Fibroblast of gingiva (primary cell): ENCODE measurements around the gene USP49.
"Not testable (repeated sequence)": the region's sequence is repeated elsewhere in the genome, so short reads cannot be mapped to it uniquely, and the experiment has no call there.

Experiments used
- DNase-seq: peaks from one replicate; pipeline ENCODE4 v3.0.0-alpha.2; 2011; ENCODE audit warnings: low read depth

Gene USP49

DNA sequence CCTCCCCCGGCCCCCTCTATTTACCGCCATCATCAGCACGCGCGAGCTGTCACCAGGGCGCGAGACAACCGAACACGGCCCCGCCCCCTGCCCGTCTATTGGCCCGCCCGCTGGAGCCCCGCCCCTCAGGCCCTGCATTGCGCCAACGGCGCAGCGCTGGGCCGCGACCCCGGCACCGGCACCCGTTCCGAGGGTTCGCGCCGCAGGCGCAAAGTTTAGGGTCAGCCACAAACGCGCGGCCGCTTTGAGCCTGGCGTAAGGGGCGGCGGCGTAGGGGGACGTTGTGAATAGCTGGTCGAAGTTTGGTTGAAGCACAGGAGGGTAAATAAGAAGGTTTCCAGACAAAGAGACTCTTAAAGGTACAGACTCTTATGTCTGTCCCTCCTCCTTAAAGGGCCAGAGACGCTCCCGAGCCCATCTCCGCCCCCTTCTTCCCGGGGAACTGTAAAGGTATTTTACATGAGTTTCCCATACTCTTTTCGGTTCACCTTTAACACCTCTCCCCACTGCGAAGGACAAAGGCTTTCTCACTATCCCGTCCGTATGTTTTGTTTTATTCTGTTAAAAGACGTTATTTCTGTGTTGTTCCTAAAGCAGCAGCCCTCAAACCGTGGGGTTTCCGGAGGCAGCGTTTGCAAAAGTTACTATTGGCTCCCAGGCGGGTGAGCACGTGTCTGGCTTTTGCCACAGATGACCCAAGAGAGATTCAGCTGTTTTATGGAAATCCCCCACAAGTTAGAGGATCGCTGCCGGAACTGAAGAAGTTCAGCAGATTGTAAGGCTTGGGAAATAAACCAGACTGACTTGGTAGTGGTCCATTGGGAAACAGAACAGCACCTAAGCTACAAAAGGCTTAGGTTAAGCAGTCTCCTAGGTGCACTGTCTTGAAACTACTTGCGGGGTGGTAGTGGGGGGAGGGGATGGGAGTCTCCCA lies at the start of gene USP49:
Gene USP49, minus strand, starts transcription at position 76 of the 934 bp plus-strand sequence. CDS start 88,392 bp downstream, outside the sequence.
- DNase-seq, result peak; percentile 81

GRCh38 chr6:41943456-41943855 lies 48.3 kb upstream of the USP49 start:
- DNase-seq, result no peak

DNA sequence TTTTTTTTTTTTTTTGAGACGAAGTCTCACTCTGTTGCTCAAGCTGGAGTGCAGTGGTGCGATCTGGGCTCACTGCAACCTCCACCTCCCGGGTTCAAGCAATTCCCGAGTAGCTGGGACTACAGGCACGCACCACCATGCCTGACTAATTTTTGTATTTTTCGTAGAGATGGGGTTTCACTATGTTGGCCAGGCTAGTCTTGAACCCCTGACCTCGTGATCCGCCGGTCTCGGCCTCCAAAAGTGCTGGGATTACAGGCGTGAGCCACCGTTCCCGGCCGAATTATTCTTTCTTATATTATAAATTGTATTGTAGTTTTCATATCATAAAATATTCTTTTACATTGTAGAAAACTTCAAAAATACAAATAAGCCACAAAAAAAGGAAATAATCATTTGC lies 47.7 kb upstream of the USP49 start:
- DNase-seq, result not testable (repeated sequence)

DNA sequence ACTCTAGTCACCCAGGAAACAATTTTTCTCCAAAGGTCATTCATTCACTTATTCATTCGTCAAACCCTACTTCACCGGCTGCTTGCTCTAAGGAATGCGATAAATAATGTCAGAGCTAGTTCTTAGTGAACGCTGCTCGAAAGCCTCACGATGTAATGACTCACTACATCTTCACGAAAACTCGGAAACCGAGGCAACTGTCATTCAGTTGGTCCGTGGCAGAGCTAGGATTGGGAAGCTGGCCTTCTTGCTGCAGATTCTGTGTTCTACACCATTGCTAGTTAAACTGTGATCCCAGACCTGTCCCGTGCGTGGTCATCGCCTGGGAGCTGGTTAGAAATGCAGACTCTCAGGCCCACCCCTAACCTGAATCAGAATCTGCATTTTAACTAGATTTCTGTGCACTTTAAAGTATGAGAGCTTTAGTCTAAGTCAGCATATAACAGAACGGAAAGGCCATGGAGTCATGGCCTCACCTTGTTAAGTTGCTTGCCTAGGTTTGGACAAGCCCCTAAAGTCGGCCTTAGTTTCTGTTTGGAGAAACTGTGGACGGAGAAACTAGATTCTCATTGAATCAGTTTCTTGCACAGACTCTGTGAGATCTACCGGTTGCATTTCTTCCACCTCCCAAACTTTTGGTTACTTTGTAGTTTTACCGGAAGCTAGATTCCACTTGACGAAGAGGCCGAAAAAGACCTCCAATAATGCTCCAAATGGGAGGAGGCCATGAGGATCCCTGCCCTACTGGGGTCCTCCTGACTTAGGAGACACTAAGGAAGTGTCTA lies 47.1 kb upstream of the USP49 start:
- no peak for DNase-seq

GRCh38 chr6:41941280-41942066 lies 46.3 kb upstream of the USP49 start, which contains the start of gene CCND3:
TSS of gene CCND3 (minus strand) at chr6:41941808. CDS start at chr6:41941649, 159 bp downstream.
- peak; percentile 90 for DNase-seq

DNA sequence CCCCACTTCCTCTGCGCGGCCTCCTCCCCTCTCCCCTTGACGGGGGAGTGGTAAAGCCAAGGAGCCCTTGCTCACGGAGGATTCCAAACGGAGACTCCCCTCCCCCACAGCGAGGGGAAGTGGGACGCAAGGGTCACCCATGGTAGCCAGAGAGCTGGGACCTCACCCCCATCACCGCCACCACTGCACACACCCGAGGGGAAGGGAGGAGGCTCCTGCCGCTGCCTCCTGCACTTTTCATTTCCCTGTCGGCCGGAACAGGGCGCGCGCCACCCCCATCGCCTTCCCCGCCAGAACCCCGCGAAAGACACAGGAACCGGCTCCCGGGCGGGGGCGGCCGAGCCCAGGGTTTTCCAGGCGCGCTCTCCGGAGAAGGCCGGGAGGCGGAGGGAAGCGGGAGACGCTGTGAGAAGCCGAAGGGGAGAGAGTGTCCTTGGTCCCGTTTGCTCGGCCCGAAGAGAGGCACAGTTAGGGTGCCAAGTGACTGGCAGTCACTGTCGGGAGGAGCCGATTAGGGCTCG lies 45.6 kb upstream of the USP49 start:
- DNase-seq, result no peak

DNA sequence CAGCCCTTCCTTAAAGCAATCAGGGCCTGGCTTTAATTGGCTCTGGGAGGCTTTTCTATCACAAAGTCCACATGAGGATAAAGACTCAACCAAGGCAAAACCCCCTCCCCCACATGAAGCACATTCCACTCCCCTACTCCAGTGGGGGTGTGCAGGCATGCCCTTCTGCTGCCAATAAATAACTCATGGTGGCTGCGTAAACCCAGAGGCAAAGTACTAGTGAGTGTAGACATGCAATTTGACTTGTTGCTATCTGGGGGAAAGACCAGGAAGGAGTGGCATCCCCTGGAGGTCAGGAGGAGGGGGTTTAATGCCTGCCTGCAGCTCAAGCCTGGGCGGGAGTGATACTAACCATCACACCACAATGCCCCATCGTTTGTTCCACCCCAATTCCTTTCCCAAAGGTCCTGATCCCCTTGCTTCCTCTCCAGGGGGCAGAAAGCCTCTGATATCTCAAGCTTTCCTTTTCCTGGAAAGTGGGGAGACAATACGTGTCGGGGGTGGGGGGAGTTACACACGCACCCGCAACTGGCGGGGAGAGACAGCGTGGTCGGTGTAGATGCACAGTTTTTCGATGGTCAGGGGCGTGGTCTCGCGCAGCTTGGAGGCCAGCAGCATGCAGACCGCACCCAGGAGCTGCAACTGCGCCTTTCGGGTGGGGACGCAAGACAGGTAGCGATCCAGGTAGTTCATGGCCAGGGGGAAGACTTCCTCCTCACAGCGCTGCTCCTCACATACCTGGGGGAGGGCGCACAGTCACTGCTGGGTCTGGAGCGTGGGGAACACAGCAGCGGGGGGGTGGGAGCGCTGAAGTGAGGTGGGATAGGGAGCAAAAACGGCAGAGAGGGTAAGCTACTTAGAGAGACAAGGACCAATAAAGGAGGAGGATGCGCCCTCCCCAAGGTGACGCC lies 44.9 kb upstream of the USP49 start:
- peak; percentile 67 for DNase-seq

DNA sequence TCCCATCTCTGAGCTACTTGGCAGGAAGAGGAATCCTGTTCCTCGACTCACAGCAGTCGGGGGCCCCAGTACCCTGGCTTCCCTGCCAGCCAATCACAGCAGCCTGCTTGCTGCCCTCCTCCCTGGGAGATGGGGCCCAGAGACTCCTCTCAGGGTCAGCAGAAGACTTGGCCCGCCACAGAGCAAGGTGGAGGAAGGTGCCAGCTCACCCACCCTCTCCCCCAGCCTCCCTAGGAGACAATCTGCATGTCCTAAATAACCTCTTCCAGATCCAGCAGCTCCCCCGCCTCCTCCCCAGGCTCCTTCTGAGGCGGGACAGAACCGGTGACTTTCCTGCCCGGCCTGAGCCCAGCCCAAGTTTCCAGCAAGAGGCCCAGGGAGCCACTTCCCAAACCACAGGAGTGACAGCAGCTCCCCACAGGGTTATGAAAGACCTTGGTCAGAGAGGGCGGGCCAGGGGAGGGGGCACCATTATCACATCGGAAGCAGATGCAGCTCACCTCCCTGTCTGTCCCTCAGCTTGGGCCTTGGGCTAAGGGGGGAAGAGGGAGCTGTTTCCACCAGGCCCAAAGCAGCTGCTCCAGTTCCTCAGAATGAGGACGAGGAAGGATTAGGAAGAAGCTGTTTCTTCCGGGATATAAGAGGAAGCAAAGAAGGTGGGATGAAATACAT lies 44.1 kb upstream of the USP49 start:
- peak; percentile 76 for DNase-seq

- no peak for DNase-seq
These were observed 43.5 kb upstream of the USP49 start for GRCh38 chr6:41938590-41939175.

DNA sequence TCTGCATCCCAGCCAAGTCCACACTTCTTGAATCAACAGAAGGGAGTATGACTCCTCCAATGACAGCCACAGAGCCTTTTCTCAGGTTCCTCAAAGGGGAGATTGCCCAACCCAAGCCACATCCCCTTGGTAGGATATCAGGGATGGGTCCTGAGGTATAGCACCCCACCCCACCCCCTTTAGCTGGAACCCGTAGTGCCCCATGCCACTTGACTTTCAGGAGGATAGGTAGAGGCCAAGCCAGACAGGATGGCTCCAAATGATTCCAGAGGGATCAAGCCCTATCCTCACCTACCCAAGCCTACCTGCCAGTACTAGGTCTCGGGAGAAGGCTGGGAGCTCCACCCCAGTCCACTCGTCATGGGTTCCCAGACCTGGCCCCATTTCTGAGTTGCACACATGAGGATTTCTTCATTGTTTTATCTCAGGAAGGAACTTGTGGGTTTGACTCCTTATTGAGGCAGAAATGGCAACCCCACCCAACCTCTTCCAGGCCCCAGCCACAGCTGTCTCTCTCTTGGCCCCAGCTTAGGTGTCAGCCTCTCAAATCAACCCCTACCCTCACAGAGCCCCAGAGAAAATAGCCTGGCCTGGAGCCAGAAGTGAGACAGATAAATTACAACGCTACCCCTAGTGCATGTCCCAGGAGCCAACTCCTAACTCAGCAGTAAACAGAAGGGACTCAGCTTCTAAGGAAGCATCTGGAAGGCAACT lies 42.8 kb upstream of the USP49 start:
- no peak for DNase-seq

DNA sequence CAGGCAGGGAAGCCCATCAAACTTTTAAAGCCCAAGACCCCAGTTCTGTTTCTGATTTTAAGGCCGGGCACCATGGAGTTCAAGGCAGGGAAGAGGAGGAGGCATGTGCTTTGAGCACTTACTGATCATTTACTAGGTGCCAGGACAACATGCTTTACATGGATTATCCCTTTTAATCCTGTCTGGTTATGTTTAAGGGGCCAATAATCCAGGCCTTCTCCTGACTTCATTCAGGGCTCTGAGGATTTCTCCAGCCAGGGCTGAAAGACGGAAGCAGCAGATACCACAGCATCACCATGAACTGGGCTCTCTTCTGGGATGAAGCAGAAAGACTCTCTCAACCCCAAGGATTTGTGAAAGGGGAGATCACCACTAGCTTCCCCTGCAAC lies 42.3 kb upstream of the USP49 start:
- no peak for DNase-seq

DNA sequence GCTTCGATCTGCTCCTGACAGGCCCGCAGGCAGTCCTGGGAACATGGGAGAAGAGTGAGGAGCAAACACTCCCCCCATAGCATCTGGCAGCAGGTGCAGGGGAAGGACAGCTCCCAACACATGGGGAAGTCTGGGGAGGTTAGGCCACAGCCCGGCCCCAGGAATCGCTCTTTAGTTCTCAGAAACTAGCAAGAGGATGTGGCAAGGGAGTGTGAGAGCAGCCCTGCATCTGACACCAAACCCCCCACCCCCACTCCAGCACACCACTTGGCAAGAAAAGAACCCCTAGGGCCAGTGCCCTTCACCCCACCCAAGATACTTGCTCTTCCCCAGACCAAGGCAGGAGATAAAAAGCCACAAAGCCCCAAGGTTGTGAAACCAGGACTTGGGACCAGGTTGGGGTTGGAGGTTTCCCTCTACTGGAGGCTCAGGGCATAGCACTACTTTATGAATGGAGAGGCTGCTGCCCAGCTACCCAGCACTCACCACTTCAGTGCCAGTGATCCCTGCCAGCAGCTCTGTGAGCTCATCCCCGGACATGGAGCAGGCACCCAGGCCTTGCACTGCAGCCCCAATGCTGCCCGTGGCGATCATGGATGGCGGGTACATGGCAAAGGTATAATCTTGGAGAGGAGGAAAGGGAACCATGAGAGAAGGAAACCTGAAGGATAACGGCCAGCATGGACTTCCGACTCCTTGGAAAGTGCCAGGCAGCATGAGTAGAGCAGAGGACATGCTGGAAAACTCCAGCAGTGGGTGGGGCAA lies 41.1 kb upstream of the USP49 start:
- peak; percentile 93 for DNase-seq

- DNase-seq, result no peak
These were observed 40.5 kb upstream of the USP49 start for GRCh38 chr6:41935685-41936072.

- no peak for DNase-seq
These were observed 40.0 kb upstream of the USP49 start for GRCh38 chr6:41935193-41935574.

DNA sequence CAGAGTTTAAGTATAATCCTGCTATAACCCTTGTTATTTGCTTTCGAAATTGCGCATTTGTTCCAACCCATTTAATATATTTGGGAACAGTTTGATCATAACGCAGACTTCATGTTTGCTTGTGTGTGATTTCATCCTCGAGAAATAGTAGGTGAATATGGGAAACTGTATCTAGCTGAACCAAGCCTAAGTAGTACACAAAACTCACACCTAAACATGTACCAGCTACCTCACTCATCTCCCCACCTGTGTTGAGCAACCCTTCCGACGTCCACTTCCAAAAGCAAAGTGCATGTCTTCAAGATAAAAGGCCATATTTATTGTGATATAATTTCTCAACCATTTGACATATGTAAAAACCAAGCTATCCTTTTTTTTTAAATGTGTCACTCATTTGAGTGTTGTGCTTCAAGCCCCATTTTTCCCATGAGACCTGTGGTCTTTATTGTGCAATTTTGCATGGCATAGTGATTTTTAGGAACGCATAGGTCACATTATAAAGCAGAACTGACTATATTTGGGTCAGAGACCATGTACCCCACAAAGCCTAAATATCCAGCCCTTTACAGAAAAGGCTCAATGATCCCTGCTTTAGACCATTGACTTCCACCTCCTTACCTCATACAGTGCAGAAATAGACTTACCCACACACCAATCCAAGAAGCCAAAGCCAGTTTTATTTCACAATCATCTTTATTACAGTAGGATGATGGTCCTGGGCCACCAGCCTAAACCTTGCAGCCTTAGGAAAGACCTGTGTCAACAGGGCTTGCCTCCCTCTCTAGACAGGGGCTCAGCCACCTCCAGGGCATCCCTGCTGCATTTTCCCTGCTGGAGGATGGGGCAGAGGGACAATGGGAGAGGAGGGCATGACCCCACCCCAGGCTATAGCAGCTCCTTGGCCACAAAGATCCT lies 39.4 kb upstream of the USP49 start:
- peak; percentile 76 for DNase-seq

- DNase-seq, result no peak
These were observed 37.2 kb upstream of the USP49 start for GRCh38 chr6:41932378-41932777.

GRCh38 chr6:41931792-41932191 lies 36.6 kb upstream of the USP49 start:
- DNase-seq, result no peak
